Panc1 (cell line): ENCODE measurements around the gene C12orf56. TPM values are rescaled to one million over a fixed set of nuclear protein-coding genes. Genes with fewer than 3 reads are reported as not detected.

Experiments
- ATAC-seq: fragments of 200-7000 bp; cut with Tn5 transposase; 2 replicates; pipeline ENCODE4 v1.9.1; 2020; ENCODE audit warnings: mild to moderate bottlenecking, moderate library complexity
- BruUV-seq: library from RNA; stranded (reverse); fragments of 400-500 nt; replicated peaks from 2 replicates; lab custom pipeline; 2021; lab: Mats Ljungman, UMichigan
- CTCF ChIA-PET: fragments of 300-600 bp; sonication (Branson Sonifier 250); formaldehyde crosslinking; loops from one replicate; lab custom pipeline; 2022; ENCODE audit warnings: antibody characterized with exemption; lab: Charles Lee
- POLR2A ChIA-PET: fragments of 300-600 bp; sonication (Branson Sonifier 250); formaldehyde crosslinking; loops from one replicate; lab custom pipeline; 2022; ENCODE audit warnings: antibody characterized with exemption; lab: Charles Lee
- DNase-seq: peaks from one replicate; pipeline ENCODE4 v3.0.0-alpha.2; 2010; ENCODE audit warnings: low read depth, low spot score
- H3K27ac ChIP-seq: 2 replicates; pipeline ENCODE4 v1.5.1; 2011; ENCODE audit warnings: mild to moderate bottlenecking, low read length, inconsistent platforms
- H3K27me3 ChIP-seq: fragments of 200-500 bp; sonication (Bioruptor generic); 2 replicates; pipeline ENCODE4 v1.6.0; 2014; ENCODE audit warnings: low read length, inconsistent platforms; ENCODE audit not compliant: control insufficient read depth, insufficient read depth
- H3K36me3 ChIP-seq: fragments of 200-500 bp; sonication (Bioruptor generic); 2 replicates; pipeline ENCODE4 v1.5.1; 2014; ENCODE audit warnings: inconsistent platforms, mild to moderate bottlenecking, low read length, moderate library complexity; ENCODE audit not compliant: control insufficient read depth, insufficient read depth
- H3K4me1 ChIP-seq: 2 replicates; pipeline ENCODE4 v1.5.1; 2011; ENCODE audit warnings: inconsistent platforms, mild to moderate bottlenecking, low read length, moderate library complexity; ENCODE audit not compliant: control insufficient read depth, insufficient read depth
- H3K4me3 ChIP-seq, 2 experiments: 2 replicates each; pipeline ENCODE4 v1.5.1; 2011 to 2012; ENCODE audit warnings: low read depth in 2 of 2, low read length in 2 of 2, mild to moderate bottlenecking in 2 of 2, inconsistent platforms in 1 of 2, moderate library complexity in 1 of 2
- H3K9me3 ChIP-seq: fragments of 200-500 bp; sonication (Bioruptor generic); 2 replicates; pipeline ENCODE4 v1.5.1; 2014; ENCODE audit warnings: low read depth, mild to moderate bottlenecking, inconsistent platforms, low read length, moderate library complexity; ENCODE audit not compliant: control insufficient read depth, insufficient read depth
- POLR2AphosphoS5 ChIP-seq: IDR thresholded peaks from 2 replicates; pipeline ENCODE4 v1.6.1; 2012; ENCODE audit warnings: mild to moderate bottlenecking, low read depth, low read length, moderate library complexity
- SIN3A ChIP-seq: IDR thresholded peaks from 2 replicates; pipeline ENCODE4 v1.6.1; 2012; ENCODE audit warnings: low read depth, mild to moderate bottlenecking, low read length, moderate library complexity, borderline replicate concordance; ENCODE audit not compliant: insufficient read depth
- TCF7L2 ChIP-seq: IDR thresholded peaks from 2 replicates; pipeline ENCODE4 v1.6.1; 2011; ENCODE audit warnings: mild to moderate bottlenecking, low read depth, low read length, inconsistent platforms
- in situ Hi-C: cut with HindIII; loops from 2 replicates; pipeline ENCODE4 v1.10.0; 2016; ENCODE audit warnings: low sequenced_read_pairs, low pct_unique_long_range_greater_than_20kb
- intact Hi-C: fragments of 100-400 bp; cut with micrococcal nuclease; formaldehyde crosslinking; loops from one replicate; pipeline ENCODE4 v1.10.0; 2022; ENCODE audit not compliant: unreplicated experiment
- total RNA-seq: library from RNA; stranded (reverse); gene quantifications from one replicate; pipeline ENCODE4 v1.2.1, GENCODE V29; 2021; ENCODE audit not compliant: unreplicated experiment
- TF ChIP-seq, protein P1 (sequence below): fragments of 450-650 bp; IDR thresholded peaks from 2 replicates; pipeline ENCODE4 v1.5.1; 2017; ENCODE audit warnings: mild to moderate bottlenecking
- TF ChIP-seq, protein P2 (sequence below), 2 experiments: IDR thresholded peaks; 2 replicates each; pipeline ENCODE4 v1.6.1; 2011 to 2012; ENCODE audit warnings: low read depth in 2 of 2, control low read depth in 1 of 2, low read length in 1 of 2, mild to moderate bottlenecking in 1 of 2, moderate library complexity in 1 of 2; ENCODE audit not compliant: insufficient read depth in 1 of 2

The C12orf56 gene
- total RNA-seq, 1 experiment from 2014 or later = 2.8 TPM

DNA sequence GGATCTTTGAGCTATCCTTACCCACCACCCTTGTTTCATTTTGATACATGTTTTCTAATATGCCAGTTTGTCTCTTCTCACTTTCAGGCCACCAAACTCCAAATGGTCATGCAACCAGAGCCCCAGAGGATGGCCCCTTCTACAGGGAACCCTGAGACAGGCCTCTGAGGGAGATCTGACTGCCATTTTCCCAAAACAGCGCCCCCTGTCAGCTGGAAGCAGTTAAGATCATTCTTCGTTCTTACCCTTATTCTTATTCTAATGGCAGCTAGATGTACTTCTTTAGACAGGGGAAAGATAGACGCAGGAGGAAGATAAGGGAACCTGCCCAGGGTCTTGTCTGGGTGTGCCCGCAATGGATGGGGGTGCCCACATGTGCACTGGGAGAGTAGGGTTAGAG, 38.4 kb downstream of the C12orf56 start:
- no peak for DNase-seq
- ATAC-seq = no peak
- in situ Hi-C loops (no loop called here), intact Hi-C loops (no loop called here)
- POLR2A ChIA-PET = interaction anchor here (0.7 kb wide), 1 partner anchor 24 kb away, joined by 3 read pairs; no protein-coding TSS in a partner anchor
- no peaks in the 10 kb centered on the region for H3K4me1 ChIP-seq
- peaks cover 9% of the 10 kb centered on the region; the same call in 1 of the 2 replicates for H3K9me3 ChIP-seq
- no peak overlapping the region for H3K27ac ChIP-seq
- CTCF ChIA-PET = no interaction called here
- H3K36me3 ChIP-seq = no peaks in the 10 kb centered on the region
- TF ChIP-seq SIN3A = no peak
- no peak for TF ChIP-seq POLR2AphosphoS5
- TF ChIP-seq, protein P1, sequence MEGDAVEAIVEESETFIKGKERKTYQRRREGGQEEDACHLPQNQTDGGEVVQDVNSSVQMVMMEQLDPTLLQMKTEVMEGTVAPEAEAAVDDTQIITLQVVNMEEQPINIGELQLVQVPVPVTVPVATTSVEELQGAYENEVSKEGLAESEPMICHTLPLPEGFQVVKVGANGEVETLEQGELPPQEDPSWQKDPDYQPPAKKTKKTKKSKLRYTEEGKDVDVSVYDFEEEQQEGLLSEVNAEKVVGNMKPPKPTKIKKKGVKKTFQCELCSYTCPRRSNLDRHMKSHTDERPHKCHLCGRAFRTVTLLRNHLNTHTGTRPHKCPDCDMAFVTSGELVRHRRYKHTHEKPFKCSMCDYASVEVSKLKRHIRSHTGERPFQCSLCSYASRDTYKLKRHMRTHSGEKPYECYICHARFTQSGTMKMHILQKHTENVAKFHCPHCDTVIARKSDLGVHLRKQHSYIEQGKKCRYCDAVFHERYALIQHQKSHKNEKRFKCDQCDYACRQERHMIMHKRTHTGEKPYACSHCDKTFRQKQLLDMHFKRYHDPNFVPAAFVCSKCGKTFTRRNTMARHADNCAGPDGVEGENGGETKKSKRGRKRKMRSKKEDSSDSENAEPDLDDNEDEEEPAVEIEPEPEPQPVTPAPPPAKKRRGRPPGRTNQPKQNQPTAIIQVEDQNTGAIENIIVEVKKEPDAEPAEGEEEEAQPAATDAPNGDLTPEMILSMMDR = no peak; the same call in 1 of the 2 replicates
- TF ChIP-seq, protein P2, sequence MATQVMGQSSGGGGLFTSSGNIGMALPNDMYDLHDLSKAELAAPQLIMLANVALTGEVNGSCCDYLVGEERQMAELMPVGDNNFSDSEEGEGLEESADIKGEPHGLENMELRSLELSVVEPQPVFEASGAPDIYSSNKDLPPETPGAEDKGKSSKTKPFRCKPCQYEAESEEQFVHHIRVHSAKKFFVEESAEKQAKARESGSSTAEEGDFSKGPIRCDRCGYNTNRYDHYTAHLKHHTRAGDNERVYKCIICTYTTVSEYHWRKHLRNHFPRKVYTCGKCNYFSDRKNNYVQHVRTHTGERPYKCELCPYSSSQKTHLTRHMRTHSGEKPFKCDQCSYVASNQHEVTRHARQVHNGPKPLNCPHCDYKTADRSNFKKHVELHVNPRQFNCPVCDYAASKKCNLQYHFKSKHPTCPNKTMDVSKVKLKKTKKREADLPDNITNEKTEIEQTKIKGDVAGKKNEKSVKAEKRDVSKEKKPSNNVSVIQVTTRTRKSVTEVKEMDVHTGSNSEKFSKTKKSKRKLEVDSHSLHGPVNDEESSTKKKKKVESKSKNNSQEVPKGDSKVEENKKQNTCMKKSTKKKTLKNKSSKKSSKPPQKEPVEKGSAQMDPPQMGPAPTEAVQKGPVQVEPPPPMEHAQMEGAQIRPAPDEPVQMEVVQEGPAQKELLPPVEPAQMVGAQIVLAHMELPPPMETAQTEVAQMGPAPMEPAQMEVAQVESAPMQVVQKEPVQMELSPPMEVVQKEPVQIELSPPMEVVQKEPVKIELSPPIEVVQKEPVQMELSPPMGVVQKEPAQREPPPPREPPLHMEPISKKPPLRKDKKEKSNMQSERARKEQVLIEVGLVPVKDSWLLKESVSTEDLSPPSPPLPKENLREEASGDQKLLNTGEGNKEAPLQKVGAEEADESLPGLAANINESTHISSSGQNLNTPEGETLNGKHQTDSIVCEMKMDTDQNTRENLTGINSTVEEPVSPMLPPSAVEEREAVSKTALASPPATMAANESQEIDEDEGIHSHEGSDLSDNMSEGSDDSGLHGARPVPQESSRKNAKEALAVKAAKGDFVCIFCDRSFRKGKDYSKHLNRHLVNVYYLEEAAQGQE (IDR thresholded peaks at IDR 0.05; ENCODE audit: insufficient read depth in 1 of 2, low read depth in 2 of 2, low read length in 1 of 2) = no peak
- no peak for TF ChIP-seq TCF7L2
- no TSS peak for BruUV-seq
- H3K27me3 ChIP-seq = no peaks in the 10 kb centered on the region
- H3K4me3 ChIP-seq = no peak overlapping the region

DNA sequence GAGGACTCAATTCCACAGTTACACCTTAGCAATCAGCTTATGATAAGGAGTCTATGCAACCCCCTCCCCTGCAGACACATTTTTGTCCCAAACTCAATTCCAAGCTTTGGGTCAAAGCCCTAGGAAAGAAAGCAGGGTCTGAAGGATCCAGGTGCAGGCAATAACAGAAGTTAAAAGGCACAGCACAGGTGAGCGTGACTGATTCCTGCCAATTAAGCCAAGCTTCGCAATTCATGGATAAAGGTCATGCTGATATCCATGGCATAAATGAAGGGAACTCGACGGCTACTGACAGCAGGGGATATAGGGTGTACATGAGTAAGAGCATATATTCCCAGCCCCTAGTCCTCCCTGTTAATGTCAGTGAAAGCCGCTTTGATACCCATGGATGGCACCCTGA, 39.3 kb downstream of the C12orf56 start:
- ATAC-seq (no peak), DNase-seq (no peak)
- Histone ChIP-seq H3K4me3 (no peak overlapping the region), H3K27me3 (no peaks in the 10 kb centered on the region), H3K27ac (no peak overlapping the region), H3K9me3 (peaks cover 9% of the 10 kb centered on the region; the same call in 1 of the 2 replicates), H3K36me3 (no peaks in the 10 kb centered on the region), H3K4me1 (no peaks in the 10 kb centered on the region)
- intact Hi-C loops = no loop called here
- ChIA-PET POLR2A (no interaction called here), CTCF (no interaction called here)
- TF ChIP-seq, protein P1 = no peak
- no peak for TF ChIP-seq POLR2AphosphoS5
- no peak for TF ChIP-seq TCF7L2
- no peak for TF ChIP-seq SIN3A
- TF ChIP-seq, protein P2 (IDR thresholded peaks at IDR 0.05; ENCODE audit: insufficient read depth in 1 of 2, low read depth in 2 of 2, low read length in 1 of 2) = no peak
- no TSS peak for BruUV-seq
- in situ Hi-C loops = no loop called here
